ENCODE measurements around the gene HOXD10. TPM values are rescaled to one million over a fixed set of nuclear protein-coding genes. Genes with fewer than 3 reads are reported as not detected.

HOXD10 gene
- total and polyA plus RNA-seq, 9 of the 15 experiments (the other 6 are each of a cell fraction or from before 2014, with no cell fraction given) = not detected

DNA sequence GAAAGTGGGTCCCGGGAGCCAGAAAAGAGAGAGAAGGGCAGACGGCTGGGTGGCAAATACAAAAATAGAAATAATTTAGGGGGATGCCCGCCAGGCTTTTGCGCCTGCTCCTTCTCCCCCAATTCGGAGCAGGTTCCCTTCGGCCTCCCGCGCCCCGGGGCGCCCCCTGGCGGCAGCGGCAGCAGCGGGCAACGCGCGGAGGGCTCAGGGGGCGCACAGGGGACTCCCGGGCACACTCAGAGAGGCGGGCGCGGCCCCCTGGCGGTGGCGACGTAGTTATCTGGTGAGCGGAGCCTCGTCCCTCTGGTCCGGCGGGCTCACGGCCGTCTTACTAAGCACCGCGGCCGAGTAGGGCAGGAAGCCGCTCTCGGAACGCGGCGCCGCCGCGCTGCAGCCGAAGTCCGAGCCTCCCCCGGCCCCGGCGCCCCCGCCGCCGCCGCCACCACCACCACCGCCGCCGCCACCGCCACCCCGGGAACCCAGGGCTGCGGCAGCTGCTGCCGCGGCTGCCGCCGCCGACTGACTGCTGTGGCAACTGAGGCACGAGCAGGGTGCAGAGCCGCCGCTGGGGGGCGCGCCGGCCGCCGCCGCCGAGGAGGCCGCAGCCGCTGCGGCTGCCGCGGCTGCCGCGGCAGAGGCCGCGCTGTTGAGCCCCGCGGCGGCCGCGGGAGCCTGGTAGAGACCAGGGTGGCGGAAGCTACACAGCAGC lies 36.6 kb upstream of the HOXD10 start (continued):
- TF ChIP-seq MTA2 (IDR thresholded peaks at IDR 0.05; ENCODE audit: low read depth) (no peak), ZBTB7A (IDR thresholded peaks at IDR 0.05; ENCODE audit: borderline replicate concordance, control insufficient read depth, low read depth, low read length) (peak; percentile 99), ZNF212 (CRISPR knock-in tag; IDR thresholded peaks at IDR 0.05) (no peak), CBFA2T2 (conservative IDR thresholded peaks at IDR 0.05) (no peak), XRCC5 (IDR thresholded peaks at IDR 0.05; ENCODE audit: low read depth, low read length) (peak; percentile 88; the same call in 1 of the 2 replicates), FOXJ3 (CRISPR knock-in tag; IDR thresholded peaks at IDR 0.05) (no peak), ZNF384 (IDR thresholded peaks at IDR 0.05; ENCODE audit: low read depth, low read length) (no peak), POLR2H (tag; IDR thresholded peaks at IDR 0.05; ENCODE audit: low read depth) (no peak), KDM2B (CRISPR knock-in tag; IDR thresholded peaks at IDR 0.05) (0 out of 2 replicates have a peak, but pooled peaks have one; percentile 40), RBM25 (IDR thresholded peaks at IDR 0.05; ENCODE audit: low read depth, low read length, severe bottlenecking) (no peak), KDM5B (IDR thresholded peaks at IDR 0.05; ENCODE audit: insufficient replicate concordance, low read depth, low read length) (no peak), ZNF445 (CRISPR knock-in tag; IDR thresholded peaks at IDR 0.05; ENCODE audit: low read depth) (no peak), GTF2F1 (IDR thresholded peaks at IDR 0.05; ENCODE audit: low read depth, low read length) (no peak), FOXA3 (CRISPR knock-in tag; conservative IDR thresholded peaks at IDR 0.05 in 1 of 2, IDR thresholded peaks at IDR 0.05 in 1 of 2) (no peak)
- TF ChIP-seq, protein P1, sequence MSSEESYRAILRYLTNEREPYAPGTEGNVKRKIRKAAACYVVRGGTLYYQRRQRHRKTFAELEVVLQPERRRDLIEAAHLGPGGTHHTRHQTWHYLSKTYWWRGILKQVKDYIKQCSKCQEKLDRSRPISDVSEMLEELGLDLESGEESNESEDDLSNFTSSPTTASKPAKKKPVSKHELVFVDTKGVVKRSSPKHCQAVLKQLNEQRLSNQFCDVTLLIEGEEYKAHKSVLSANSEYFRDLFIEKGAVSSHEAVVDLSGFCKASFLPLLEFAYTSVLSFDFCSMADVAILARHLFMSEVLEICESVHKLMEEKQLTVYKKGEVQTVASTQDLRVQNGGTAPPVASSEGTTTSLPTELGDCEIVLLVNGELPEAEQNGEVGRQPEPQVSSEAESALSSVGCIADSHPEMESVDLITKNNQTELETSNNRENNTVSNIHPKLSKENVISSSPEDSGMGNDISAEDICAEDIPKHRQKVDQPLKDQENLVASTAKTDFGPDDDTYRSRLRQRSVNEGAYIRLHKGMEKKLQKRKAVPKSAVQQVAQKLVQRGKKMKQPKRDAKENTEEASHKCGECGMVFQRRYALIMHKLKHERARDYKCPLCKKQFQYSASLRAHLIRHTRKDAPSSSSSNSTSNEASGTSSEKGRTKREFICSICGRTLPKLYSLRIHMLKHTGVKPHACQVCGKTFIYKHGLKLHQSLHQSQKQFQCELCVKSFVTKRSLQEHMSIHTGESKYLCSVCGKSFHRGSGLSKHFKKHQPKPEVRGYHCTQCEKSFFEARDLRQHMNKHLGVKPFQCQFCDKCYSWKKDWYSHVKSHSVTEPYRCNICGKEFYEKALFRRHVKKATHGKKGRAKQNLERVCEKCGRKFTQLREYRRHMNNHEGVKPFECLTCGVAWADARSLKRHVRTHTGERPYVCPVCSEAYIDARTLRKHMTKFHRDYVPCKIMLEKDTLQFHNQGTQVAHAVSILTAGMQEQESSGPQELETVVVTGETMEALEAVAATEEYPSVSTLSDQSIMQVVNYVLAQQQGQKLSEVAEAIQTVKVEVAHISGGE (CRISPR knock-in tag; IDR thresholded peaks at IDR 0.05) = no peak
- TF ChIP-seq, protein P2, sequence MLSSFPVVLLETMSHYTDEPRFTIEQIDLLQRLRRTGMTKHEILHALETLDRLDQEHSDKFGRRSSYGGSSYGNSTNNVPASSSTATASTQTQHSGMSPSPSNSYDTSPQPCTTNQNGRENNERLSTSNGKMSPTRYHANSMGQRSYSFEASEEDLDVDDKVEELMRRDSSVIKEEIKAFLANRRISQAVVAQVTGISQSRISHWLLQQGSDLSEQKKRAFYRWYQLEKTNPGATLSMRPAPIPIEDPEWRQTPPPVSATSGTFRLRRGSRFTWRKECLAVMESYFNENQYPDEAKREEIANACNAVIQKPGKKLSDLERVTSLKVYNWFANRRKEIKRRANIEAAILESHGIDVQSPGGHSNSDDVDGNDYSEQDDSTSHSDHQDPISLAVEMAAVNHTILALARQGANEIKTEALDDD (IDR thresholded peaks at IDR 0.05) = no peak
- TF ChIP-seq, protein P3, sequence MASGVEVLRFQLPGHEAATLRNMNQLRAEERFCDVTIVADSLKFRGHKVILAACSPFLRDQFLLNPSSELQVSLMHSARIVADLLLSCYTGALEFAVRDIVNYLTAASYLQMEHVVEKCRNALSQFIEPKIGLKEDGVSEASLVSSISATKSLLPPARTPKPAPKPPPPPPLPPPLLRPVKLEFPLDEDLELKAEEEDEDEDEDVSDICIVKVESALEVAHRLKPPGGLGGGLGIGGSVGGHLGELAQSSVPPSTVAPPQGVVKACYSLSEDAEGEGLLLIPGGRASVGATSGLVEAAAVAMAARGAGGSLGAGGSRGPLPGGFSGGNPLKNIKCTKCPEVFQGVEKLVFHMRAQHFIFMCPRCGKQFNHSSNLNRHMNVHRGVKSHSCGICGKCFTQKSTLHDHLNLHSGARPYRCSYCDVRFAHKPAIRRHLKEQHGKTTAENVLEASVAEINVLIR (CRISPR knock-in tag; IDR thresholded peaks at IDR 0.05) = no peak
- TF ChIP-seq, protein P4, sequence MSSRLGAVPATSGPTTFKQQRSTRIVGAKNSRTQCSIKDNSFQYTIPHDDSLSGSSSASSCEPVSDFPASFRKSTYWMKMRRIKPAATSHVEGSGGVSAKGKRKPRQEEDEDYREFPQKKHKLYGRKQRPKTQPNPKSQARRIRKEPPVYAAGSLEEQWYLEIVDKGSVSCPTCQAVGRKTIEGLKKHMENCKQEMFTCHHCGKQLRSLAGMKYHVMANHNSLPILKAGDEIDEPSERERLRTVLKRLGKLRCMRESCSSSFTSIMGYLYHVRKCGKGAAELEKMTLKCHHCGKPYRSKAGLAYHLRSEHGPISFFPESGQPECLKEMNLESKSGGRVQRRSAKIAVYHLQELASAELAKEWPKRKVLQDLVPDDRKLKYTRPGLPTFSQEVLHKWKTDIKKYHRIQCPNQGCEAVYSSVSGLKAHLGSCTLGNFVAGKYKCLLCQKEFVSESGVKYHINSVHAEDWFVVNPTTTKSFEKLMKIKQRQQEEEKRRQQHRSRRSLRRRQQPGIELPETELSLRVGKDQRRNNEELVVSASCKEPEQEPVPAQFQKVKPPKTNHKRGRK (tag; IDR thresholded peaks at IDR 0.05) = no peak
- TF ChIP-seq, protein P5, sequence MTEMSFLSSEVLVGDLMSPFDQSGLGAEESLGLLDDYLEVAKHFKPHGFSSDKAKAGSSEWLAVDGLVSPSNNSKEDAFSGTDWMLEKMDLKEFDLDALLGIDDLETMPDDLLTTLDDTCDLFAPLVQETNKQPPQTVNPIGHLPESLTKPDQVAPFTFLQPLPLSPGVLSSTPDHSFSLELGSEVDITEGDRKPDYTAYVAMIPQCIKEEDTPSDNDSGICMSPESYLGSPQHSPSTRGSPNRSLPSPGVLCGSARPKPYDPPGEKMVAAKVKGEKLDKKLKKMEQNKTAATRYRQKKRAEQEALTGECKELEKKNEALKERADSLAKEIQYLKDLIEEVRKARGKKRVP (CRISPR knock-in tag; IDR thresholded peaks at IDR 0.05) = no peak
